Measurements from ENCODE around the gene PDSS2. TPM values are rescaled to one million over a fixed set of nuclear protein-coding genes. Genes with fewer than 3 reads are reported as not detected.

Gene PDSS2
- total and polyA plus RNA-seq, 2 of the 8 experiments (the other 6 are each of a cell fraction or from before 2014, with no cell fraction given), result 10.7 to 16.1 TPM

DNA sequence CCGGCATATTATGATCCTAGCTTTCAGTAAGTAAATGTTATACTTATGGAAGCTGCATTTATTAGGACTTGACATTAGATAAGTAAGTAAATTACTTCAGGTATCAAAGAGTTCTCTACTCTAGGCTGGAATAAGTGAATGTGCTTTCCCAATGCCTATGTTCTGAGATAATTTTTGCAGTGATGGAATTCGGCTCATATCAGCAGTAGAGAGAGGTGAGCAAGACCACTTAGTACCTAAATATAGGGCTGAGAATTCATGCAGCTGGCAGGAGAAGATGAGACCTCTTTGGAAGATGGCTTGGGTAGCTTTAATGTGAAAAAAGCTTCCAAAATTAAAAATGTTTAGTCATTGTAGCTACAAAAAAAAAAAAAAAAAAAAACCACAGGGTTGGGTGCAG, 330.8 kb downstream of the PDSS2 start:
- Histone ChIP-seq H2BK20ac (ENCODE audit: low read length) (no peak overlapping the region), H3K27me3 (replicated peaks in 1 of 4; ENCODE audit: control insufficient read depth in 3 of 4, extremely low read depth in 1 of 4, insufficient read depth in 3 of 4, low read length in 3 of 4) (no peaks in the 10 kb centered on the region), H3K4ac (replicated peaks; ENCODE audit: insufficient read length, low read depth, low read length) (no peak overlapping the region), H3K23ac (ENCODE audit: insufficient read length) (no peak overlapping the region), H3K23me2 (ENCODE audit: low read depth, low read length) (no peaks in the 10 kb centered on the region), H2BK15ac (ENCODE audit: low read length) (no peak overlapping the region), H2BK120ac (replicated peaks; ENCODE audit: low read depth, low read length) (no peak overlapping the region), H4K5ac (ENCODE audit: insufficient read length, low read depth, low read length) (no peak overlapping the region), H3K9ac (replicated peaks in 1 of 4; ENCODE audit: extremely low read depth in 1 of 4, low read depth in 3 of 4, low read length in 3 of 4) (no peak overlapping the region), H2BK12ac (ENCODE audit: low read depth, low read length) (no peak overlapping the region), H3K4me3 (ENCODE audit: extremely low read depth in 1 of 4, insufficient read depth in 2 of 4, low read depth in 3 of 4, low read length in 4 of 4) (no peak overlapping the region), H4K91ac (replicated peaks; ENCODE audit: insufficient read length, low read length) (no peak overlapping the region), H3K18ac (ENCODE audit: extremely low read depth, low read length) (no peak overlapping the region), H3K9me3 (ENCODE audit: insufficient read depth in 2 of 2, low read depth in 1 of 2, low read length in 1 of 2) (no peaks in the 10 kb centered on the region), H3K79me1 (ENCODE audit: low read depth, low read length) (no peaks in the 10 kb centered on the region), H3K36me3 (ENCODE audit: control insufficient read depth in 2 of 4, insufficient read depth in 4 of 4, low read length in 3 of 4) (no peaks in the 10 kb centered on the region), H3K27ac (ENCODE audit: low read depth, low read length) (no peak overlapping the region), H3K56ac (replicated peaks; ENCODE audit: insufficient read length, low read depth, low read length) (no peak overlapping the region), H3K79me2 (ENCODE audit: control insufficient read depth in 1 of 2, insufficient read depth in 2 of 2, low read length in 2 of 2) (no peaks in the 10 kb centered on the region), H2BK5ac (ENCODE audit: low read depth, low read length) (no peak overlapping the region), H2AK5ac (ENCODE audit: low read depth, low read length) (no peak overlapping the region), H4K8ac (ENCODE audit: extremely low read depth, insufficient read depth, low read length) (no peak overlapping the region), H3K4me2 (ENCODE audit: insufficient read depth in 1 of 2, low read depth in 2 of 2, low read length in 2 of 2) (no peak overlapping the region), H3K4me1 (replicated peaks in 1 of 4; ENCODE audit: control insufficient read depth in 3 of 4, insufficient read depth in 4 of 4, low read length in 3 of 4) (peaks cover 2 to 16% (median 9%) of the 10 kb centered on the region in 4 experiments), H4K20me1 (replicated peaks in 1 of 2; ENCODE audit: control insufficient read depth in 1 of 2, insufficient read depth in 2 of 2, low read length in 2 of 2) (no peaks in the 10 kb centered on the region), H2AFZ (ENCODE audit: low read length) (no peak overlapping the region), H3K14ac (ENCODE audit: insufficient read length) (no peak overlapping the region)
- DNase-seq (ENCODE audit: low read depth in 1 of 2, low spot score in 2 of 2), result no peak
- FAIRE-seq, result no peak
- POLR2A ChIA-PET (ENCODE audit: partially characterized antibody), result interaction anchor here (0.6 to 4.4 kb wide), 3 partner anchors 9 to 29 kb away, joined by 3 to 26 read pairs (median 3); partner anchors contain the start of gene BEND3
- 85% methylated on average over 2 of the region's 2 CpGs; no CpG with 5 or more reads in 1 of the 2 experiments for WGBS, 2 experiments (ENCODE audit: extremely low coverage in 1 of 2, insufficient coverage in 1 of 2, insufficient read length in 1 of 2, insufficient replicate concordance in 2 of 2, low coverage in 1 of 2, low lambda C conversion rate in 2 of 2, missing lambda C conversion rate in 1 of 2)
- CTCF ChIA-PET (ENCODE audit: partially characterized antibody), result interaction anchor here (0.7 to 1.0 kb wide), 3 partner anchors 15 to 527 kb away, joined by 3 to 6 read pairs (median 3); no protein-coding TSS in a partner anchor
- TF ChIP-seq EZH2 (IDR thresholded peaks at IDR 0.05; ENCODE audit: low read depth, low read length, severe bottlenecking) (no peak), PHF8 (conservative IDR thresholded peaks at IDR 0.05; ENCODE audit: low read depth, low read length) (no peak), KDM1A (IDR thresholded peaks at IDR 0.05; ENCODE audit: borderline replicate concordance, low read length) (no peak), BACH1 (IDR thresholded peaks at IDR 0.05; ENCODE audit: low read length) (no peak), MAFK (IDR thresholded peaks at IDR 0.05; ENCODE audit: low read depth, low read length) (no peak), ATF3 (IDR thresholded peaks at IDR 0.05; ENCODE audit: insufficient read depth, low read depth, low read length) (no peak), SP2 (IDR thresholded peaks at IDR 0.05; ENCODE audit: low read length) (no peak), POLR2A (IDR thresholded peaks at IDR 0.05; ENCODE audit: control extremely low read depth in 1 of 2, low read depth in 2 of 2, low read length in 2 of 2) (no peak), KDM4A (IDR thresholded peaks at IDR 0.05; ENCODE audit: low read depth, low read length, severe bottlenecking) (no peak), SUZ12 (IDR thresholded peaks at IDR 0.05; ENCODE audit: low read length) (no peak), YY1 (IDR thresholded peaks at IDR 0.05; ENCODE audit: low read depth, low read length) (no peak), JUND (IDR thresholded peaks at IDR 0.05; ENCODE audit: low read length) (no peak), CBX8 (IDR thresholded peaks at IDR 0.05; ENCODE audit: borderline replicate concordance, low read depth, low read length) (no peak), TAF7 (optimal IDR thresholded peaks at IDR 0.05; ENCODE audit: borderline replicate concordance, low read depth, low read length) (no peak), POLR2AphosphoS5 (IDR thresholded peaks at IDR 0.05; ENCODE audit: low read depth, low read length) (no peak)
